A549 (cell line): ENCODE data around the gene FNIP1. TPM values are rescaled to one million over a fixed set of nuclear protein-coding genes. Genes with fewer than 3 reads are reported as not detected.

ENCODE experiments used
- ATAC-seq, 2 experiments: fragments of 200-7000 bp in 1 of 2; fragments of >200 bp in 1 of 2; cut with Nextera tagmentation in 1 of 2; cut with Tn5 transposase in 1 of 2; 3 replicates each; pipeline versions ENCODE4 v1.8.0 to v1.9.1; 2018 to 2020; ENCODE audit warnings: mild to moderate bottlenecking in 1 of 2, moderate library complexity in 1 of 2
- CTCF ChIA-PET: fragments of 300-600 bp; sonication (Branson Sonifier 250); formaldehyde crosslinking; extraction: SDS; loops from one replicate; lab custom pipeline; 2021; ENCODE audit warnings: antibody characterized with exemption, inconsistent platforms; lab: Yijun Ruan, JAX
- POLR2A ChIA-PET: fragments of 350-600 bp; formaldehyde crosslinking; extraction: SDS; loops from one replicate; lab custom pipeline; 2021; ENCODE audit warnings: antibody characterized with exemption, inconsistent platforms; lab: Yijun Ruan, JAX
- DNase-seq, 2 experiments: peaks; one replicate each; pipeline versions ENCODE4 v3.0.0 to v3.0.0-alpha.2; 2011 to 2016; ENCODE audit warnings: low read depth in 1 of 2, low spot score in 1 of 2
- FAIRE-seq: peaks from 2 replicates; lab custom pipeline; 2011; peaks lifted over from hg19 to GRCh38; lab: Jason Lieb, UNC
- H3K27ac ChIP-seq, 2 experiments: fragments of >200 bp; sonication (Bioruptor Twin); formaldehyde crosslinking; 3 replicates each; pipeline ENCODE4 v1.5.1; 2016 to 2017
- H3K4me1 ChIP-seq: fragments of >200 bp; sonication (Bioruptor Twin); formaldehyde crosslinking; 3 replicates; pipeline ENCODE4 v1.6.1; 2016
- H3K4me2 ChIP-seq: fragments of >200 bp; sonication (Bioruptor Twin); formaldehyde crosslinking; 3 replicates; pipeline ENCODE4 v1.6.1; 2016
- H3K4me3 ChIP-seq: fragments of >200 bp; sonication (Bioruptor Twin); formaldehyde crosslinking; 3 replicates; pipeline ENCODE4 v1.5.1; 2016
- H3K9me3 ChIP-seq: fragments of >200 bp; sonication (Bioruptor Twin); formaldehyde crosslinking; 3 replicates; pipeline ENCODE4 v1.6.1; 2016
- EHMT2 ChIP-seq: fragments of 200-600 bp; sonication (generic); IDR thresholded peaks from 2 replicates; pipeline ENCODE4 v1.6.1; 2016; ENCODE audit warnings: antibody characterized with exemption, low read depth, mild to moderate bottlenecking, moderate library complexity
- FOSL2 ChIP-seq, 2 experiments: fragments of 450-650 bp in 1 of 2; fragments of >200 bp in 1 of 2; sonication (Bioruptor Twin) in 1 of 2; formaldehyde crosslinking; IDR thresholded peaks; 2 replicates each; pipeline versions ENCODE4 v1.5.0 to v1.6.1; 2016 to 2020; ENCODE audit warnings: mild to moderate bottlenecking in 1 of 2, moderate library complexity in 1 of 2
- MAFK ChIP-seq: fragments of 450-650 bp; IDR thresholded peaks from 2 replicates; pipeline ENCODE4 v1.6.1; 2014; ENCODE audit not compliant: partially characterized antibody
- POLR2AphosphoS2 ChIP-seq: conservative IDR thresholded peaks from 2 replicates; pipeline ENCODE4 v1.6.1; 2012; ENCODE audit warnings: low read length, improper control_type of control experiment, inconsistent platforms
- REST ChIP-seq: fragments of 200-600 bp; sonication (generic); IDR thresholded peaks from 2 replicates; pipeline ENCODE4 v1.6.1; 2016; ENCODE audit warnings: antibody characterized with exemption, mild to moderate bottlenecking, moderate library complexity
- SREBF2 ChIP-seq: fragments of 450-650 bp; IDR thresholded peaks from 2 replicates; pipeline ENCODE4 v1.6.1; 2014; ENCODE audit warnings: mild to moderate bottlenecking, moderate library complexity
- TFCP2L1 ChIP-seq: fragments of 250-450 bp; sonication (Bioruptor Pico); IDR thresholded peaks from 2 replicates; pipeline ENCODE4 v1.5.0; 2021; ENCODE audit warnings: mild to moderate bottlenecking
- ZSCAN20 ChIP-seq: fragments of 250-450 bp; sonication (Bioruptor Pico); IDR thresholded peaks from 2 replicates; pipeline ENCODE4 v1.8.0; 2022; ENCODE audit warnings: mild to moderate bottlenecking, moderate library complexity
- WGBS: methylation state at CpG from one replicate; pipeline ENCODE4 v1.1.6; 2017; ENCODE audit errors: missing lambda C conversion rate; 5-methylcytosine and 5-hydroxymethylcytosine counted together
- polyA plus RNA-seq, 4 experiments: library from polyadenylated mRNA; depleted of rRNA in 3 of 4; stranded (reverse); fragments of >200 nt; fragmentation: RNase III in 1 of 4; extraction: RNeasy Plus Mini Kit Qiagen cat#74134 plus additional on column Dnase treatment in 1 of 4; gene quantifications; 2 replicates in 3 of 4; 3 replicates in 1 of 4; pipeline ENCODE4 v1.2.3, GENCODE V29; 2011 to 2017
- TF ChIP-seq, protein P1 (sequence below): fragments of >200 bp; sonication (Bioruptor Twin); formaldehyde crosslinking; IDR thresholded peaks from 3 replicates; pipeline ENCODE4 v1.6.1; 2016
- TF ChIP-seq, protein P2 (sequence below): fragments of 250-450 bp; sonication (Bioruptor Pico); IDR thresholded peaks from 2 replicates; pipeline ENCODE4 v1.5.0; 2020; ENCODE audit warnings: low read depth, mild to moderate bottlenecking, moderate library complexity
- TF ChIP-seq, protein P3 (sequence below): fragments of 450-650 bp; IDR thresholded peaks from 2 replicates; pipeline ENCODE4 v1.6.1; 2014; ENCODE audit warnings: antibody characterized with exemption
- TF ChIP-seq, protein P4 (sequence below): fragments of >200 bp; sonication (Bioruptor Twin); formaldehyde crosslinking; IDR thresholded peaks from 3 replicates; pipeline ENCODE4 v1.5.1; 2016

The FNIP1 gene
- polyA plus RNA-seq, 2 of the 4 experiments (the other 2 are of a cell fraction) = 7.5 to 9.6 TPM

GRCh38 chr5:131630208-131630962 lies 166.4 kb downstream of the FNIP1 start:
- no peak for TF ChIP-seq TFCP2L1 (CRISPR knock-in tag)
- TF ChIP-seq, protein P1, sequence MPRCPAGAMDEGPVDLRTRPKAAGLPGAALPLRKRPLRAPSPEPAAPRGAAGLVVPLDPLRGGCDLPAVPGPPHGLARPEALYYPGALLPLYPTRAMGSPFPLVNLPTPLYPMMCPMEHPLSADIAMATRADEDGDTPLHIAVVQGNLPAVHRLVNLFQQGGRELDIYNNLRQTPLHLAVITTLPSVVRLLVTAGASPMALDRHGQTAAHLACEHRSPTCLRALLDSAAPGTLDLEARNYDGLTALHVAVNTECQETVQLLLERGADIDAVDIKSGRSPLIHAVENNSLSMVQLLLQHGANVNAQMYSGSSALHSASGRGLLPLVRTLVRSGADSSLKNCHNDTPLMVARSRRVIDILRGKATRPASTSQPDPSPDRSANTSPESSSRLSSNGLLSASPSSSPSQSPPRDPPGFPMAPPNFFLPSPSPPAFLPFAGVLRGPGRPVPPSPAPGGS = no peak
- TF ChIP-seq SREBF2 = no peak
- TF ChIP-seq, protein P2, sequence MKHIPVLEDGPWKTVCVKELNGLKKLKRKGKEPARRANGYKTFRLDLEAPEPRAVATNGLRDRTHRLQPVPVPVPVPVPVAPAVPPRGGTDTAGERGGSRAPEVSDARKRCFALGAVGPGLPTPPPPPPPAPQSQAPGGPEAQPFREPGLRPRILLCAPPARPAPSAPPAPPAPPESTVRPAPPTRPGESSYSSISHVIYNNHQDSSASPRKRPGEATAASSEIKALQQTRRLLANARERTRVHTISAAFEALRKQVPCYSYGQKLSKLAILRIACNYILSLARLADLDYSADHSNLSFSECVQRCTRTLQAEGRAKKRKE = no peak
- no peak for TF ChIP-seq EHMT2
- TF ChIP-seq POLR2AphosphoS2 = no peak
- TF ChIP-seq ZSCAN20 (CRISPR knock-in tag) = no peak
- TF ChIP-seq, all 56 proteins: peak for 0
- WGBS = 33% methylated on average over 4 of the region's 4 CpGs
- DNase-seq = no peak
- Histone ChIP-seq H3K4me2 (peak overlapping the region; percentile 45), H3K27ac (peak overlapping the region in 1 of 2 experiments; percentile 10; a peak in 1 of 6 replicates), H3K9me3 (no peaks in the 10 kb centered on the region), H3K4me3 (no peak overlapping the region), H3K4me1 (peaks cover 45% of the 10 kb centered on the region)
- ChIA-PET CTCF (interaction anchor here (0.7 to 1.7 kb wide), 6 partner anchors 11 to 207 kb away, joined by 3 to 9 read pairs (median 4); no protein-coding TSS in a partner anchor), POLR2A (no interaction called here)
- no peak for FAIRE-seq
- no peak for ATAC-seq

DNA sequence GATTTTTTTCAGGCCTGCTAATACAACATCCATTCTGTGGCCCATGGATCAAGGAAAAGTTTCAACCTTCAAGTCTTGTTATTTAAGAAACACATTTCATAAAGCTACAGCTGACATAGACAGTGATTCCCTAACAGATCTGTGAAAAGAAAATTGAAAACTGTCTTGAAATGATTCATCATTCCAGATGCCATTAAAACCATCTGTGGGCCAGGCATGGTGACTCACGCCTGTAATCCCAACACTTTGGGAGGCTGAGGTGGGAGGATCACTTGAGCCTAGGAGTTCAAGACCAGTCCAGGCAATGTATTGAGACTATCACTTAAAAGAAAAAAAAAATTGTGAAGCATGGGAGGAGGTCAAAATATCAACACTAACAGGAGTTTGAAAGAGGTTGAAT lies 167.8 kb downstream of the FNIP1 start:
- Histone ChIP-seq H3K27ac (no peak overlapping the region; a peak in 1 of 6 replicates), H3K9me3 (no peaks in the 10 kb centered on the region), H3K4me2 (no peak overlapping the region), H3K4me3 (no peak overlapping the region), H3K4me1 (peaks cover 45% of the 10 kb centered on the region)
- peak in 1 of 2 experiments; percentile 18 for DNase-seq
- 50% methylated on average over 1 of the region's 1 CpG for WGBS
- ATAC-seq = peak in 1 of 2 experiments; percentile 34; a peak in 2 of 6 replicates
- ChIA-PET CTCF (interaction anchor here (1.1 to 1.4 kb wide), 2 partner anchors 14 to 39 kb away, joined by 4 to 5 read pairs; no protein-coding TSS in a partner anchor), POLR2A (no interaction called here)
- TF ChIP-seq, protein P3, sequence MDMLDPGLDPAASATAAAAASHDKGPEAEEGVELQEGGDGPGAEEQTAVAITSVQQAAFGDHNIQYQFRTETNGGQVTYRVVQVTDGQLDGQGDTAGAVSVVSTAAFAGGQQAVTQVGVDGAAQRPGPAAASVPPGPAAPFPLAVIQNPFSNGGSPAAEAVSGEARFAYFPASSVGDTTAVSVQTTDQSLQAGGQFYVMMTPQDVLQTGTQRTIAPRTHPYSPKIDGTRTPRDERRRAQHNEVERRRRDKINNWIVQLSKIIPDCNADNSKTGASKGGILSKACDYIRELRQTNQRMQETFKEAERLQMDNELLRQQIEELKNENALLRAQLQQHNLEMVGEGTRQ = no peak
- TF ChIP-seq REST = no peak
- TF ChIP-seq FOSL2 (IDR thresholded peaks at IDR 0.05) = no peak
- peak; percentile 76 for TF ChIP-seq FOSL2 (CRISPR knock-in tag; IDR thresholded peaks at IDR 0.05)
- FAIRE-seq = no peak

DNA sequence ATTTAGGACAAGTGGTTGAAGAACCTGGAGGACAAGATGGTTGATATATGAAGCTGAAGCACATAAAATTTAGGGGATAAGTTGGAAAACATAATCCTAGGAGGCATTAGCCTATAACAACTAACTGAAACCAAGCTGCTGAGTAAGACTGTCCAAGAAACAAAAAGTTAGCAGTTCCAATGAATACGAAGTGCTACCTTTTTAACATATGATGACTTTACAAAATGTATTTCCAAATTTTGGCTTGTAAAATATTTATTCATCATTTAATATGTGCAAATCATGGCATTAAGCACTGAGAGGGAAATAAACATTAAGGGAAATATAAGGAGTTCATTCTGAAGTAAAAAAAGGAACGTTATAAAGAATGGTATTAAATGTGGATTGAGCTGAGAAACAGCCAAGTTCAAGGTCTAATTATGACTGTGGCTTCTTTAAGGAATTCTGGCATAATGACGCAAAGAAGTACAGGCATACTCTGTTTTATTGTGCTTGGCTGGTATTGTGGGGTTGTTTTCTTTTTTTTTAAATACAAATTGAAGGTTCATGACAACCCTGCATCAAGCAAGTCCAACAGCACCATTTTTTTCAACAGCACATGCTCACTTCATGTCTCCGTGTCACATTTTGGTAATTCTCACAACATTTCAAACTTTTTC lies 169.5 kb downstream of the FNIP1 start:
- peak; percentile 4 for TF ChIP-seq MAFK
- TF ChIP-seq, protein P4, sequence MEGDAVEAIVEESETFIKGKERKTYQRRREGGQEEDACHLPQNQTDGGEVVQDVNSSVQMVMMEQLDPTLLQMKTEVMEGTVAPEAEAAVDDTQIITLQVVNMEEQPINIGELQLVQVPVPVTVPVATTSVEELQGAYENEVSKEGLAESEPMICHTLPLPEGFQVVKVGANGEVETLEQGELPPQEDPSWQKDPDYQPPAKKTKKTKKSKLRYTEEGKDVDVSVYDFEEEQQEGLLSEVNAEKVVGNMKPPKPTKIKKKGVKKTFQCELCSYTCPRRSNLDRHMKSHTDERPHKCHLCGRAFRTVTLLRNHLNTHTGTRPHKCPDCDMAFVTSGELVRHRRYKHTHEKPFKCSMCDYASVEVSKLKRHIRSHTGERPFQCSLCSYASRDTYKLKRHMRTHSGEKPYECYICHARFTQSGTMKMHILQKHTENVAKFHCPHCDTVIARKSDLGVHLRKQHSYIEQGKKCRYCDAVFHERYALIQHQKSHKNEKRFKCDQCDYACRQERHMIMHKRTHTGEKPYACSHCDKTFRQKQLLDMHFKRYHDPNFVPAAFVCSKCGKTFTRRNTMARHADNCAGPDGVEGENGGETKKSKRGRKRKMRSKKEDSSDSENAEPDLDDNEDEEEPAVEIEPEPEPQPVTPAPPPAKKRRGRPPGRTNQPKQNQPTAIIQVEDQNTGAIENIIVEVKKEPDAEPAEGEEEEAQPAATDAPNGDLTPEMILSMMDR = no peak
- TF ChIP-seq, all 56 proteins: peak for 1
- Histone ChIP-seq H3K27ac (no peak overlapping the region), H3K4me1 (peaks cover 31% of the 10 kb centered on the region), H3K4me3 (no peak overlapping the region), H3K4me2 (no peak overlapping the region), H3K9me3 (no peaks in the 10 kb centered on the region)
- no peak for DNase-seq
- CTCF ChIA-PET = interaction anchor here (0.7 kb wide), 1 partner anchor 12 kb away, joined by 3 read pairs; no protein-coding TSS in a partner anchor
- WGBS = 94% methylated on average over 4 of the region's 4 CpGs
- FAIRE-seq = no peak
- POLR2A ChIA-PET = no interaction called here
- ATAC-seq = no peak
